GM18502 (cell line): ENCODE measurements around the gene ST6GAL1.
"Not testable (repeated sequence)": the region's sequence is repeated elsewhere in the genome, so short reads cannot be mapped to it uniquely, and the experiment has no call there.

ENCODE experiments used
- ATAC-seq: cut with Tn5 transposase; IDR thresholded peaks from one replicate; pipeline ENCODE4 v1.9.1; 2021; ENCODE audit warnings: mild to moderate bottlenecking; ENCODE audit not compliant: unreplicated experiment, poor library complexity

Gene ST6GAL1

GRCh38 chr3:186988806-186989205 lies 58.5 kb downstream of the ST6GAL1 start:
- peak; percentile 60 for ATAC-seq

GRCh38 chr3:186989429-186989828 lies 59.1 kb downstream of the ST6GAL1 start:
- ATAC-seq: no peak

DNA sequence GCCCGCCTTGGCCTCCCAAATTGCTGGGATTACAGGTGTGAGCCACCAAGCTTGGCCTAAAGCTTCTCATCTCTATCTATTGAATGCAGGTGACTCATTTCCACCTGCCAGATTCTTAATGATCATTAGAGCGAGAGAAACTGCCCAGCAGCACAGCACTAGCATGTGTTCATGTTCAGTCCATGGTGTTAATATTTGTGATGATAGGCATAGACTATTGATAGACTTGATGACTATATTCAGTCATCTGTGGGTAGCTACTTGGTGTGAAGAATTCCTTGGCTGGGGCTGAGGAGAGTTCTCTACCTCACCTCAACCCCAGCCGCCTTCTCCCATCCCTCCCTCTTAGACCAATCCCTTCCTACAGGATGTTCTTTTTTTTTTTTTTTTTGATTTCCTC lies 60.0 kb downstream of the ST6GAL1 start:
- no peak for ATAC-seq

DNA sequence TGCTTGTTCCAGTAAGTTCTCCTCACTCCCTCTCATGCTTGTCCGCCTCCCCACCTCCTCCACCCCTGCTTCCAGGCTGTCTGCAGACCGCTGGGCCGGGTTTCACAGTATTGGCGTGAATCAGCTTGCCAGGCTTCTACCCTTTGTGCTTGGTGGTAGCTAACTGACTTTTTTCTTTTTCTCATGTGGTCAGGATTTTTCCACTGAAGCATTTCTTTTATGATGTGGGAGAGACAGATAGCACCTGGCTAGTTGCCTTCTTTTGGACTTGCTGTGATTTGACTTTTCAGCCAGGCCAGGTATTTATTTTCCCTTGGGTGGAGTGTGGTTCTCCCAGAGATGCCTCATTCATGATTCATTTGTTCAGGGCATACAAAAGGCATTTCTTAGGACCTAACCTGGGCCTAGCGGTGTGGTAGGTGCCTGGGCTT lies 60.6 kb downstream of the ST6GAL1 start:
- ATAC-seq: no peak

GRCh38 chr3:186991470-186991869 lies 61.1 kb downstream of the ST6GAL1 start:
- ATAC-seq: no peak

GRCh38 chr3:186992096-186992495 lies 61.8 kb downstream of the ST6GAL1 start:
- ATAC-seq: not testable (repeated sequence)

- no peak for ATAC-seq
Observed at GRCh38 chr3:186993210-186993782, 63.0 kb downstream of the ST6GAL1 start.

DNA sequence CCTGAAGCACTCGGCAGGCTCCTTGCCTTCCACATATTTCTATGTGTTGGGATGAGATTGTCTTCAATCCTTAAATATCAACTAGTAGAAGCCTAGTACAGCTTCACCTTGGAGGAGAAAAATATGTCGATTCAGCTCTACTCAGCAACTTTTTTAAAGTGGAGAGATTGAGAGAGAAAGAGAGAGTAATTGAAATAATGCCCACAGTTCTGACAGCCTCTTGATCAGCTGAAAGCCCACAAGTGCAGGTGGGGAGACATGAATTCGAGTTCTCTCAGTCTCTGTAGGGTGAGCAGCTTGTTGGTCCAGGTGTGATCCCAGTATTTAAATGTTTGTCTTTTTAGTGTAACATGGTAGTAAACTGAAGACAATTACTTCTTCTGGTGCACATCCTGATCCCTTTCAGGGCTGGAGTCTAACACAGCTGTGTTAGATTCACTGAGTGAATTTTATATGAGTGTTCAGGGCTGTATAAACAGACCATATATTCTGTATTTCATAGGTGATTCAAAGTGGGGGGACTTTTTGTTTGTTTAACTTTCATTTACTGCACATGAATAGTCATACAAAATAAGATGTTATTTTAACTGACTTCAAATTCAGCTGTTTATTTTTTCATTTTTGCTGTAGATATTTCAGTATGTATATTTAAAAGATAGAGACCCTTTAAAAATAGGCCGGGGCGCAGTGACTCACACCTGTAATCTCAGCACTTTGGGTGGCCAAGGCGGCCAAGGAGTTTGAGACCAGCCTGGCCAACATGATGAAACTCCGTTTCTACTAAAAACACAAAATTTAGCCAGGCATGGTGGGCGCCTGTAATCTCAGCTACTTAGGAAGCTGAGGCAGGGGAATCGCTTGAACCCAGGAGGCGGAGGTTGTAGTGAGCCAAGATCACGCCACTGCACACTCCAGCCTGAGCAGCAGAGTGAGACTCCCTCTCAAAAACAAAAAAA lies 64.0 kb downstream of the ST6GAL1 start:
- ATAC-seq: no peak

DNA sequence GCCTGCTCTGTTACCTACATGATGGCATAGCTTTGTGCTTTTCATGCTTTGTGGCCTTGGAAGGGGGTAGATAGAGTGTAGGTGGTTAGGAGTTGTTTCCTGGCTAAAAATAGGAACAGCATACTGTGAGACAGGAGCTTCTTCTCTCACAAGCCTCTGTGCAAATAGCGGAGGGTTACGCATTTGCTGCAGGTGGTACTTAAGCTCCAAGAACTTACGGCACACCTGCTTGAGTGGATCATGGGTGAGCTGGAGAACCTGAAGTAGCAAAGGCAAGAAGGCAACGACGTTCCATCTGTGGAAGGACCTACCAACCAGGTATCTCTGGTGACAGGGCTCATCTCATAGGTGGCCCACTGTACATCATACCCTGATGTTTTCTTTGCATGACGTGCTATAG lies 66.0 kb downstream of the ST6GAL1 start:
- no peak for ATAC-seq

DNA sequence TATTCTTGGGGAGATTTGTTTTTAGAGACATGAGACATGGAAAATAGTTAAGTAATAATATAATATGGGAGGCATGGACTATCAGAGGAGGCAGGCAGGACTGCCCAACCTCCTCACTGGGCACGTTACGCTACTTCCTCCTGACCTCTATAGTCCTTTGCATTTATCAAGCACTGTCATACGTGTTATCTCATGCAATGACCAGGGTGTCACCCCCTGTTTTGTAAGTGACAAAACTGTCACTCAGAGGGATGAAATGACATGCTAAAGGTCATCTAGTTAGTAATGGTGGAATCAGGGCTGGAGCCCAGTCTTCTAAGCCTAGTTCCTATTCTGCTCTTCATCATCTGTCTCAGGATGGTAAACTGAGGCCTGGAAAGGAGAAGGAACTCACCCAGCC lies 66.7 kb downstream of the ST6GAL1 start:
- no peak for ATAC-seq

DNA sequence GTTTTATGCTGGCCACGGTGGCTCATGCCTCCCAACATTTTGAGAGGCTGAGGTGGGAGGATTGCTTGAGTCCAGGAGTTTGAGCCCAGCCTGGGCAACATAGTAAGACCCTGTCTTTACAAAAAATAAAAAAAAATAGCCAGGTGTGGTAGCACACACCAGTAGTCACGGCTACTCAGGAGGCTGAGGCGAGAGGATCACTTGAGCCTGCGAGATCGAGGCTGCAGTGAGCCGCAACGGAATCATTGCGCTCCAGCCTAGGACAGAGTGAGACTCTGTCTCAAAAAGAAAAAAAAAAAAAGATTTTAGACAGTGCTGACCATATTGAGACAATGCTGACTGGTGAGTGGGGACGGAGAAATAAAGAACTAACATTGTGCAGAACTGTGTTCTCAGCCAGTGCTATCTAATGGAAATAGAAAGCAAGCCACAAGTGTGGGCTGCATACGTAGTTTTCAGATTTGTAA lies 67.2 kb downstream of the ST6GAL1 start:
- no peak for ATAC-seq

DNA sequence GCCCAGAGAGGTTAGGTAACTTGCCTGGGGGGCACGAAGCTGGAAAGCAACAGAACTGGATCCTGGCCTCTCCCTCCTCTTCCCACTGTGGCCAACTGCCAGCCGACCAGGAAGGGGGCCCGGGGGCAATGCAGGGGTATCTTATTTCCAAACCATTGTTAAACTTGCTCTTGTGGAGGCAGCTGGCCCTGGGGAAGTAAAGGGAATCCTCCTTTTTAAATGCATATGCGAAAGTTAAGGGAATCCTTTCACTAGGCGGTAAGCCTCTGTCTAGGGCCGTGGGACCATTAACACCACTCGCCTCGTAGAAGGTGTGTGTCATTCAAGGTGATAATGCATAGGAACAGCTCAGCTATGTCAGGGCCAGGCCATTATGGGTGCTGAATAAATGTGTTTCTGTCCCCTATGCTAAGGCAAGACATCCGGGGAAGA lies 68.6 kb downstream of the ST6GAL1 start:
- ATAC-seq: no peak

GRCh38 chr3:187000711-187001151 lies 70.4 kb downstream of the ST6GAL1 start:
- peak; percentile 74 for ATAC-seq

DNA sequence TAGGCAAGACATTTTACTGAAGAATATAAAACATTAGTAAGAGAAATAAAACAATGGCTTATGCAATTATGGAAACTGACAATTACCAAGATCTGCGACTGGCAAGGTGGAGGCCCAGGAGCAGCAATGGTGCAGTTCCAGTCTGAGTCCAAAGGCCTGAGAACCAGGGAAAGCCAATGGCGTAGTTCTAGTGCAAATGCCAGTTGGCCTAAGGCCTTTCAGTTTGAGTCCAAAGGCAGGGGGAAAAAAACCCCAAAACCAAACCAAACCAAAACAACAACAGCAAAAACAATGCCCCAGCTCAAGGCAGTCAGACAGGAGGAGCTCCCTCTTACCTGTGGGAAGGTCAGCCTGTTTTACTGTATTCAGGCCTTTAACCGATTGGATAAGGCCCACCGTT lies 72.6 kb downstream of the ST6GAL1 start:
- ATAC-seq: no peak

DNA sequence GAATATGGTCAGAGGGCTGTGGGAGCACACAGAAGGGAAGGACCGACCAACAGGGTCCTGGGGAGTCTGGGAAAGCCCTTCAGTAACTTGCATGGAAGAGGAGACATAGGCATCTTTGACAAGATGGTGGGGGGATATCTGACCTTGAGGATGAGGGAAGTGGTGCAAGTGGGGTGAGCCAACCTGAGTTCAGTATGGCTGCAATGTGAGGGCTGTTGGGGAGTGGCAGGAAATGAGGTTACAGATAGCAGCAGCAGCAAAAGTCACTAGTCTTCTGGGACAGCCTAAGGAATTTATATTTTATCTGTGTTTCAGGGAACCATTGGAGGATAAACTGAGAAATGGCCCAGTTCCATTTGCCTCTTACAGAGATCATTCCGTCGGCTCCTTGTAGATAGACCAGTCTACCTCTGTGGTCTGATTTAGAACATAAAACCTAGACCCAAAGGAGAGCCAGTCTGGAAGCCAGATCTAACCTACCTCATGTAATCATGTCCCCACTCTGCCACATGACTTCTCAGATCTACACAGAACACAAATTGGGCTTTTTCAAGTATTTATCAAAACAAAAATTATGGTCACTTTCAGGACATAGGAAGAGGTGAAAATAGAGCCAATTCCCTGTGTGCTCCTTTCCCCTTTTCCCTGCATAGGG lies 75.6 kb downstream of the ST6GAL1 start:
- no peak for ATAC-seq

GRCh38 chr3:187006864-187007630 lies 76.7 kb downstream of the ST6GAL1 start:
- no peak for ATAC-seq

DNA sequence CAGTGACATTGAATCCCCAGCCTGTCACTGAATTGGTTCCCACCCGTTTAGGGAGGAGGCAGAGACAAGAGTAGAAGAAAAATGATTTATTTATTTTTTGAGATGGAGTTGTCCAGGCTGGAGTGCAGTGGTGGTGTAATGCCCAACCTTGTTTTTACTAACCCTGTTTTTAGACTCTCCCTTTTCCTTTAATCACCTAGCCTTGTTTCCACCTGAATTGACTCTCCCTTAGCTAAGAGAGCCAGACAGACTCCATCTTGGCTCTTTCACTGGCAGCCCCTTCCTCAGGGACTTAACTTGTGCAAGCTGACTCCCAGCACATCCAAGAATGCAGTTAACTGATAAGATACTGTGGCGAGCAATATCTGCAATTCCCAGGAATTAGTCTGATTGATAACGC lies 80.1 kb downstream of the ST6GAL1 start:
- ATAC-seq: not testable (repeated sequence)

DNA sequence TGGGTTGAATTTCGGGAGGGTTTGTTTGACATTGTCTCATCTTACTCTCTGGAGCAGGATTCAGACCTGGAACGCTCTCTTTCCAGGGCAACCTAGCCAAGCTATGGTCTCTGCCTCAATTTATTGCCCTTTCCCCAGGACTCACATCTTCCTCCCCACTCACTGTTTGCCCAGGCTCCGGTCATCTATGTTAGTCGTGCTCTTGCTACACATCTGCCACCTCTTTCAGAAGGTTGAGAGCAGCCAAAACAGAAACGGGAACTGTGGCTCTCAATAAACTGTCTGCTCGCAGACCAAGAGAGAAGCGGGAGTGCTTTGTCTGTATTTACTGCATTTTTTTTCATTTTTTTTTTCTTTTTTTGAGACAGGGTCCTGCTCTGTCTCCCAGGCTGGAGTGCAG lies 81.6 kb downstream of the ST6GAL1 start:
- ATAC-seq: peak; percentile 50

GRCh38 chr3:187012609-187013051 lies 82.3 kb downstream of the ST6GAL1 start:
- peak; percentile 23 for ATAC-seq

DNA sequence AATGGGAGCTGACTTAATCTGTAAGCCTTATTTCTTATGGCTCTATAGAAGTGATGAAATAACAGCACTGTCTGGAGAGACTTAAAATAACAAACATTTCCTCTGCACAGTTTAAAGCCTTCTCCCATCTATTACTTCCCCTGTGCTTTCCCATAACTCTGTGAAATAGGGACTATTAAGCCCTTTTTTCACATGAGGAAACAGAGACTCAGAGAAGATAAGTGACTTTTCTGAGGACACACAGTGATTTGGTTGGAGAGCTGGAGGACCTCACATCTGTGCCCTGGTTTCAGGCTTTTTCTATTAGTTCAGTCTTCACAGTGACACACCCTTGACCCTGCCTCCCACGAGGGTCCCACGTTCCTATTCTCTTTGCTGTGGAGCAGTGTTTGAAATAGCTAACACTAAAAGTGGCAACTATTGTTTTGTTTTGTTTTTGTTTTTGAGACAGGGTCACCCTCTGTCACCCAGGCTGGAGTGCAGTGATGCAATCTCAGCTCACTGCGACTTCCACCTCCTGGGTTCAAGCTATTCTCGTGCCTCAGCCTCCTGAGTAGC lies 82.9 kb downstream of the ST6GAL1 start:
- no peak for ATAC-seq
